NCI-H748 treated with DMSO at 0.1 percent for 48 hours (cell line): ENCODE measurements around the gene DGKD.

ENCODE experiments used
- DNase-seq: peaks from one replicate; lab custom pipeline; 2025; lab: John Stamatoyannopoulos, UW

DGKD gene

DNA sequence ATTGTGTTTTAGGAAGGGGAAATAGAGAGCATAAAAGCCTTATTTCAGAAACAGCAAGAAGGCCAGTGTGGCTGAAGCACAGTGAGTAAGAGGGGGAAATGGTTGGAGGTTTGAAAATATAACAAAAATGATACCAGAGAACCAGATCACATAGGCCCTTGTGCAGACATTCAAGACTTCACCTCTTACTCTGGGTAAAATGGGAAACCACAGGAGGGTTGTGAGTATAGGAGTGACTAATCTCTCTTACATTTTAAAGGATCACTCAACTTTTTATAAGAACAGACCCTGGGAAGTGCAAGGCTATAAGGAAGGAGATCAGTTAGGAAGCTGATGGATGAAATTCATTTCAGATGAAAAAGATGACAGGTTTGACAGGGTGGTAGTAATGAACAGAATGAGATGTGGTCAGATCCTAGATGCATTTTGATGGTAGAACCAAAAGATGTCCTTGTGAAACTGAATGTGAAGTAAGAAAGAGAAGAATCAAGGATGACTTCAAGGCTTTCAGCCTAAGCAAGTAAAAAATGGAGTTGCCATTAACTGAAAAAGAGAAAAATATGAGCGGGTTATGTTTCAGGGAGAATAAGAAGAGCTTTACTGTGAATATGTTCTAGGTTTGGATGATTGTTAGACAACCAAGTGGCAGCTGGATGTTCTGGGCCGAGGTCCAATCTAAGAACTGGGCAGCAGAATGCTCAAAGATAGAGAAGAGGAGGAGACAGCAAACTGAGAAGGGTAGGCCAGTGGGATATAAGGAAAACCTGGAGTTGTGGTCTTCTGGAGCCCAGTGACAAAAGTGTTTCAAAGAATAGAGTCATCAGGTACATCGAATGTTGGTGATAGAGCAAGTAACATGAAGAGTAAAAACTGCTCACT, 147.1 kb downstream of the DGKD start:
- DNase-seq, result no peak

DNA sequence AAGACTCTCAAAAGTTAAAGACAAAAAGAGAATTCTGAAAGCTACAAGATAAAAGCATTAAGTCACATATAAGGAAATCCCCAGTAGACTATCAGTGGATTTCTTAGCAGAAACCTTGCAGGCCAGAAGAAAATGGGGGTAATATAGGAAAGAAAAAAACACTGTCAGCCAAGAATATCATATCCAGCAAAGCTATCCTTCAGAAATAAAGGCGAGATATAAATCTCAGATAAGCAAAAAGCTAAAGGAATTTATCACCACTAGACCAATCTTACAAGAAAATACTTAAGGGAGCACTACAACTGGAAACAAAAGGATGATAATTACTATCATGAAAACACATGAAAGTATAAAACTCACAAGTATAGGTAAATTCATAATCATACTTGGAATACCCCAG, 149.2 kb downstream of the DGKD start:
- no peak for DNase-seq

DNA sequence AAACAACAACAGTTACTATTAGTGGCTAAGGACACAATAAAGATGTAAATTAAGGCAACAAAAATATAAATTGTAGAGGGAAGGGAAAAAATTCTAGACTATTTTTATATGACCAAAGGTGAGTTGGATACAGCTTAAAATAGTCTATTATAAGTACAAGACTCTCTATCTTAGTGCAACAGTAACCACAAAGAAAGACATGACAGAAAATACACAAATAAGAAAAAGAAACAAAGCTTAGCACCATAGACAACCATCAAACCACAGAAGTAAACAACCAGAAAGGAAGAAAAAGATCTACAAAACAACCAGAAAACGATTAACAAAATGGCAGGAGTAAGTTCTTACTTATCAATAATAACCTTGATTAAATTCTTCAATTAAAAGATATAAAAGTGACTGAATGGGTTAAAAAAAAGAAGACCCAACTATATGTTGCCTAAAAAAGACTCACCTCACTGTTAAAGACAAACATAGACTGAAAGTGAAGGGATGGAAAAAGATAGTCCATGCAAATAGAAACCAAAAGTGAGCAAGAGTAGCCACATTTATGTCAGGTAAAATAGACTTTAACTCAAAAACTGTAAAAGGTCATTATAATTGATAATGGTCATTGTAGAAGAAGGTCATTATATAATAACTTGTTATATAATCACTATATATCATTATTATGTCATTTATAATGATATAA, 149.8 kb downstream of the DGKD start:
- no peak for DNase-seq

GRCh38 chr2:233513953-233514655, 159.8 kb downstream of the DGKD start:
- no peak for DNase-seq

- no peak for DNase-seq
Observed at GRCh38 chr2:233519787-233520611, 165.7 kb downstream of the DGKD start.
